Astrocyte (in vitro differentiated cells and primary cell): ENCODE measurements around the gene STK26. TPM values are rescaled to one million over a fixed set of nuclear protein-coding genes. Genes with fewer than 3 reads are reported as not detected.

Experiments
- DNase-seq: peaks from one replicate; pipeline ENCODE4 v3.0.0-alpha.2; 2010; ENCODE audit warnings: low read depth
- FAIRE-seq: peaks from 2 replicates; lab custom pipeline; 2011; peaks lifted over from hg19 to GRCh38; lab: Jason Lieb, UNC
- H2AFZ ChIP-seq: 2 replicates; pipeline ENCODE4 v1.6.0; 2012; ENCODE audit warnings: low read depth, low read length, inconsistent platforms
- H3K27ac ChIP-seq: 2 replicates; pipeline ENCODE4 v1.5.1; 2011; ENCODE audit warnings: low read depth, low read length, inconsistent platforms
- H3K27me3 ChIP-seq: 2 replicates; pipeline ENCODE4 v1.6.0; 2011; ENCODE audit warnings: low read length, inconsistent platforms; ENCODE audit not compliant: insufficient read depth
- H3K36me3 ChIP-seq: 2 replicates; pipeline ENCODE4 v1.5.1; 2011; ENCODE audit warnings: low read length, inconsistent platforms; ENCODE audit not compliant: insufficient read depth
- H3K4me1 ChIP-seq: 2 replicates; pipeline ENCODE4 v1.5.1; 2011; ENCODE audit warnings: low read length, inconsistent platforms; ENCODE audit not compliant: insufficient read depth
- H3K4me2 ChIP-seq: 2 replicates; pipeline ENCODE4 v1.6.0; 2012; ENCODE audit warnings: low read length, inconsistent platforms
- H3K4me3 ChIP-seq: 2 replicates; pipeline ENCODE4 v1.5.1; 2011; ENCODE audit warnings: low read depth, mild to moderate bottlenecking, low read length, inconsistent platforms; ENCODE audit not compliant: insufficient read depth
- H3K79me2 ChIP-seq: 2 replicates; pipeline ENCODE4 v1.6.0; 2012; ENCODE audit warnings: mild to moderate bottlenecking, low read length, inconsistent platforms; ENCODE audit not compliant: insufficient read depth
- H3K9ac ChIP-seq: 2 replicates; pipeline ENCODE4 v1.6.0; 2012; ENCODE audit warnings: mild to moderate bottlenecking, low read length, inconsistent platforms
- H3K9me3 ChIP-seq: 2 replicates; pipeline ENCODE4 v1.5.1; 2012; ENCODE audit warnings: low read depth, mild to moderate bottlenecking, low read length, inconsistent platforms; ENCODE audit not compliant: insufficient read depth
- H4K20me1 ChIP-seq: 2 replicates; pipeline ENCODE4 v1.6.0; 2012; ENCODE audit warnings: low read length, inconsistent platforms; ENCODE audit not compliant: insufficient read depth
- H3K27ac Mint-ChIP-seq: one replicate; pipeline ENCODE4 v1.8.0; 2021; ENCODE audit warnings: mild to moderate bottlenecking, mixed read lengths; ENCODE audit not compliant: unreplicated experiment
- H3K27me3 Mint-ChIP-seq: one replicate; pipeline ENCODE4 v1.8.0; 2021; ENCODE audit warnings: low read depth, mixed read lengths; ENCODE audit not compliant: unreplicated experiment
- H3K36me3 Mint-ChIP-seq: one replicate; pipeline ENCODE4 v1.8.0; 2021; ENCODE audit warnings: low read depth, mixed read lengths; ENCODE audit not compliant: unreplicated experiment
- H3K4me1 Mint-ChIP-seq: one replicate; pipeline ENCODE4 v1.8.0; 2021; ENCODE audit warnings: low read depth, mixed read lengths; ENCODE audit not compliant: unreplicated experiment
- H3K4me3 Mint-ChIP-seq: one replicate; pipeline ENCODE4 v1.8.0; 2021; ENCODE audit warnings: mild to moderate bottlenecking, moderate library complexity, mixed read lengths; ENCODE audit not compliant: unreplicated experiment
- H3K9me3 Mint-ChIP-seq: one replicate; pipeline ENCODE4 v1.8.0; 2021; ENCODE audit warnings: mild to moderate bottlenecking, mixed read lengths; ENCODE audit not compliant: unreplicated experiment
- CTCF ChIP-seq: IDR thresholded peaks from 2 replicates; pipeline ENCODE4 v1.5.1; 2011; ENCODE audit warnings: low read depth, mild to moderate bottlenecking, inconsistent platforms, low read length, moderate library complexity; ENCODE audit not compliant: insufficient read depth
- EZH2 ChIP-seq: IDR thresholded peaks from 2 replicates; pipeline ENCODE4 v1.6.1; 2012; ENCODE audit warnings: mild to moderate bottlenecking, low read length, inconsistent platforms; ENCODE audit not compliant: insufficient read depth
- total RNA-seq: library from RNA; stranded (reverse); gene quantifications from 2 replicates; pipeline ENCODE4 v1.2.1, GENCODE V29; 2021

STK26 gene
- total RNA-seq, 1 donor from 2014 or later = 69.4 TPM

DNA sequence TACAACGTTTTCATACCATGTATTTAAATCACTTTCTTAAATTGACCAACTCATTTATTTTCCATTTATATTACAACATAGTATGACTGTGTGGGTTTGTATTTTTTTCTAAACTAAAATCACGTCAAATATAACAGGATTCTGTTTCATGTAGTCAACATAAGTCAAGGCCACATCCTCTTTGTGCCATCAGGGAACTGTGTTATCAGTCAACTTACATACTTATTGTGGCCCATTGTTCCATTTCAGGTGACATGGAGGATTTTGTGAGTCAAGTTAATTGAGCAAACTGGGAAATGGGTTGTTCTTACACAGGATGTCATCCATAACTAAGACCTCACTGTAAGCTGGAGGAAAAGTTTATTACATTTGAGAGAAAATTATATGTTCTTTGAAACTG lies 35.9 kb downstream of the STK26 start:
- FAIRE-seq = peak; percentile 70

DNA sequence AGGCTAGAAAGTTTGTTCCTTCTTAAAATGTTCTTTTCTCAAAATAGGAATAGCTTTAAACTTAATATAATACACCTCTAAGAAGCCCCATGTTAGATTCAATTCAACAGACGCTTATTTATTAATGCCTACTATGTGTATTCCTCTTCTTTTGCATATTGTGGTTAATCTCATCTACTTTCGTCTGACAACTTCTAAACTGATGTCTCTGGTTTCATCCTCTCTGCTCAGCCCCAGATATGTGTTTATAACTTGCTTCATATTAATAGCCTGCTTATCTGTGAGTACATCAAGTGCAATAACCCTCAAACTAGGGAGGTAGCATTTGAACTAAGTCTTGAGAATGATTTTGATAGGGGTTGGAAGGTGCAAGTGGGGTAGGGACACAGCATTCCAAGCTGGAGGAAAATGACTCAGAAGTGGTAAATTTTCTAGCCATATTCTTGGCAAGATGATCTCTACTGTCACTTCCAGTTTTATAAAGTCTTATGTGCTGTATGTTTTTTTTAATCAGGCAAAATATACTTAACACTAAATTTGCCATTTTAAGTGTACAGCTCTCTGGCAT lies 37.0 kb downstream of the STK26 start:
- Histone ChIP-seq H3K4me1 (no peaks in the 10 kb centered on the region), H4K20me1 (no peaks in the 10 kb centered on the region), H3K9me3 (no peaks in the 10 kb centered on the region), H3K79me2 (no peaks in the 10 kb centered on the region), H3K36me3 (no peaks in the 10 kb centered on the region), H3K9ac (no peak overlapping the region), H3K4me2 (no peak overlapping the region), H2AFZ (no peak overlapping the region), H3K4me3 (no peak overlapping the region), H3K27me3 (no peaks in the 10 kb centered on the region), H3K27ac (no peak overlapping the region)
- FAIRE-seq (peak; percentile 81), DNase-seq (no peak)
- H3K36me3 Mint-ChIP-seq = peaks cover 3% of the 10 kb centered on the region
- no peak for TF ChIP-seq EZH2
- TF ChIP-seq CTCF = no peak
- no peaks in the 10 kb centered on the region for H3K9me3 Mint-ChIP-seq
- no peak overlapping the region for H3K4me3 Mint-ChIP-seq
- H3K4me1 Mint-ChIP-seq = peaks cover 5% of the 10 kb centered on the region
- no peak overlapping the region for H3K27ac Mint-ChIP-seq
- H3K27me3 Mint-ChIP-seq = no peaks in the 10 kb centered on the region

More for the DNA sequence above, 35.9 kb downstream of the STK26 start:
- peaks cover 3% of the 10 kb centered on the region for H3K36me3 Mint-ChIP-seq
- no peaks in the 10 kb centered on the region for H3K4me1 ChIP-seq
- H3K27me3 Mint-ChIP-seq = no peaks in the 10 kb centered on the region
- H3K79me2 ChIP-seq = no peaks in the 10 kb centered on the region
- TF ChIP-seq CTCF = no peak
- TF ChIP-seq EZH2 = no peak
- no peaks in the 10 kb centered on the region for H3K27me3 ChIP-seq
- peaks cover 5% of the 10 kb centered on the region for H3K4me1 Mint-ChIP-seq
- H3K36me3 ChIP-seq = no peaks in the 10 kb centered on the region
- H3K27ac ChIP-seq = no peak overlapping the region
- H3K9me3 ChIP-seq = no peaks in the 10 kb centered on the region
- no peak overlapping the region for H3K4me2 ChIP-seq
- H3K4me3 ChIP-seq = no peak overlapping the region
- no peaks in the 10 kb centered on the region for H3K9me3 Mint-ChIP-seq
- no peak overlapping the region for H3K9ac ChIP-seq
- H3K4me3 Mint-ChIP-seq = no peak overlapping the region
- H2AFZ ChIP-seq = no peak overlapping the region
- no peaks in the 10 kb centered on the region for H4K20me1 ChIP-seq
- DNase-seq = no peak
- H3K27ac Mint-ChIP-seq = no peak overlapping the region

- no peak overlapping the region for H3K9ac ChIP-seq
Measured at GRCh38 chrX:132063334-132063733, 40.2 kb downstream of the STK26 start.

More at GRCh38 chrX:132063334-132063733, 40.2 kb downstream of the STK26 start:
- Histone ChIP-seq H4K20me1 (no peaks in the 10 kb centered on the region), H3K4me1 (no peaks in the 10 kb centered on the region), H3K9me3 (no peaks in the 10 kb centered on the region), H3K4me2 (no peak overlapping the region), H3K27me3 (no peaks in the 10 kb centered on the region), H3K27ac (no peak overlapping the region), H2AFZ (no peak overlapping the region), H3K36me3 (no peaks in the 10 kb centered on the region), H3K4me3 (no peak overlapping the region), H3K79me2 (no peaks in the 10 kb centered on the region)
- DNase-seq (no peak), FAIRE-seq (peak; percentile 32)
- Mint-ChIP-seq H3K4me1 (peaks cover 3% of the 10 kb centered on the region), H3K4me3 (no peak overlapping the region), H3K9me3 (no peaks in the 10 kb centered on the region), H3K27ac (no peak overlapping the region), H3K36me3 (no peaks in the 10 kb centered on the region), H3K27me3 (no peaks in the 10 kb centered on the region)
- TF ChIP-seq EZH2 (no peak), CTCF (no peak)
